HepG2 (cell line): ENCODE measurements around the gene RHOT2. TPM values are rescaled to one million over a fixed set of nuclear protein-coding genes. Genes with fewer than 3 reads are reported as not detected.

Source experiments
- AGO2 ChIP-seq: fragments of 200-400 bp; formaldehyde crosslinking; optimal IDR thresholded peaks from 2 replicates; pipeline ENCODE3; 2017; ENCODE audit warnings: mild to moderate bottlenecking, low read depth, low read length, moderate library complexity
- ARID2 ChIP-seq: sonication (generic); formaldehyde crosslinking; IDR thresholded peaks from 2 replicates; pipeline ENCODE4 v1.8.1; 2022; ENCODE audit warnings: mild to moderate bottlenecking, missing genetic modification reagents, borderline replicate concordance
- ATF3 ChIP-seq: sonication (generic); formaldehyde crosslinking; IDR thresholded peaks from 2 replicates; pipeline ENCODE4 v1.4.0; 2020; ENCODE audit warnings: missing genetic modification reagents
- BHLHE40 ChIP-seq: IDR thresholded peaks from 2 replicates; pipeline ENCODE4 v1.6.1; 2011; ENCODE audit warnings: low read length, improper control_type of control experiment
- BRD4 ChIP-seq: sonication (generic); formaldehyde crosslinking; IDR thresholded peaks from 2 replicates; pipeline ENCODE4 v1.4.0; 2020; ENCODE audit warnings: missing genetic modification reagents
- CENPT ChIP-seq: sonication (generic); formaldehyde crosslinking; IDR thresholded peaks from 2 replicates; pipeline ENCODE4 v1.8.0; 2022; ENCODE audit warnings: low read depth, mild to moderate bottlenecking, moderate library complexity, missing genetic modification reagents
- CHCHD3 ChIP-seq: sonication (generic); formaldehyde crosslinking; IDR thresholded peaks from 2 replicates; pipeline ENCODE4 v1.8.0; 2022; ENCODE audit warnings: mild to moderate bottlenecking, missing genetic modification reagents, moderate library complexity
- ETS1 ChIP-seq: sonication (generic); formaldehyde crosslinking; IDR thresholded peaks from 2 replicates; pipeline ENCODE4 v1.4.0; 2020; ENCODE audit warnings: missing genetic modification reagents
- GZF1 ChIP-seq: sonication (generic); formaldehyde crosslinking; IDR thresholded peaks from 2 replicates; pipeline ENCODE4 v1.5.1; 2020; ENCODE audit warnings: mild to moderate bottlenecking, missing genetic modification reagents
- KLF15 ChIP-seq: sonication (generic); formaldehyde crosslinking; IDR thresholded peaks from 2 replicates; pipeline ENCODE4 v1.8.1; 2023; ENCODE audit warnings: borderline replicate concordance, mild to moderate bottlenecking, inconsistent platforms, missing genetic modification reagents, mixed read lengths
- MEIS2 ChIP-seq: sonication (generic); formaldehyde crosslinking; IDR thresholded peaks from 2 replicates; pipeline ENCODE4 v1.9.0; 2021; ENCODE audit warnings: mild to moderate bottlenecking, missing genetic modification reagents
- MXD1 ChIP-seq: sonication (generic); formaldehyde crosslinking; IDR thresholded peaks from 2 replicates; pipeline ENCODE4 v1.4.0; 2020; ENCODE audit warnings: mild to moderate bottlenecking, missing genetic modification reagents
- PAXIP1 ChIP-seq: sonication (generic); formaldehyde crosslinking; conservative IDR thresholded peaks from 2 replicates; pipeline ENCODE4 v1.4.0; 2020; ENCODE audit warnings: mild to moderate bottlenecking, missing genetic modification reagents, moderate library complexity
- PPARG ChIP-seq: conservative IDR thresholded peaks from 2 replicates; pipeline ENCODE4 v1.6.1; 2016; ENCODE audit warnings: missing biosample characterization, missing genetic modification reagents
- RFX5 ChIP-seq: IDR thresholded peaks from 2 replicates; pipeline ENCODE4 v1.6.1; 2011; ENCODE audit warnings: low read depth, low read length, improper control_type of control experiment
- SALL1 ChIP-seq: sonication (generic); formaldehyde crosslinking; IDR thresholded peaks from 2 replicates; pipeline ENCODE4 v1.8.0; 2022; ENCODE audit warnings: mild to moderate bottlenecking, missing genetic modification reagents
- TIGD3 ChIP-seq: sonication (generic); formaldehyde crosslinking; IDR thresholded peaks from 2 replicates; pipeline ENCODE4 v1.5.1; 2020; ENCODE audit warnings: mild to moderate bottlenecking, missing genetic modification reagents, borderline replicate concordance
- ZNF326 ChIP-seq: sonication (generic); formaldehyde crosslinking; IDR thresholded peaks from 2 replicates; pipeline ENCODE4 v1.4.0; 2020; ENCODE audit warnings: missing genetic modification reagents, borderline replicate concordance
- ZNF570 ChIP-seq: sonication (generic); formaldehyde crosslinking; IDR thresholded peaks from 2 replicates; pipeline ENCODE4 v1.4.0; 2020; ENCODE audit warnings: mild to moderate bottlenecking, missing genetic modification reagents, borderline replicate concordance
- ZNF597 ChIP-seq: sonication (generic); formaldehyde crosslinking; IDR thresholded peaks from 2 replicates; pipeline ENCODE4 v1.5.0; 2020; ENCODE audit warnings: missing genetic modification reagents
- ZNF878 ChIP-seq: sonication (generic); formaldehyde crosslinking; IDR thresholded peaks from 2 replicates; pipeline ENCODE4 v1.8.1; 2023; ENCODE audit warnings: mild to moderate bottlenecking, missing genetic modification reagents, moderate library complexity
- polyA plus RNA-seq, 8 experiments: library from polyadenylated mRNA; depleted of rRNA in 3 of 8; stranded (reverse) in 7 of 8; unstranded in 1 of 8; fragments of >200 nt; fragmentation: Illumina TruSeq in 4 of 8; extraction: Trizol in 4 of 8; gene quantifications; 2 replicates each; pipeline versions ENCODE4 v1.2.1 to v1.2.3, GENCODE V29; 2011 to 2016; ENCODE audit warnings: low read depth in 4 of 8, missing spikeins in 1 of 8, mixed read lengths in 1 of 8; ENCODE audit not compliant: insufficient read depth in 1 of 8
- total RNA-seq, 5 experiments: library from RNA; depleted of rRNA; stranded (reverse); fragments of >200 nt; fragmentation: Illumina TruSeq; extraction: Trizol; gene quantifications; 2 replicates each; pipeline ENCODE4 v1.2.3, GENCODE V29; 2016; ENCODE audit warnings: low read depth in 1 of 5

Gene RHOT2
- total and polyA plus RNA-seq, 2 of the 13 experiments (the other 11 are each of a cell fraction or from before 2014, with no cell fraction given) = 63.6 to 76.9 TPM

GRCh38 chr16:720990-721764 lies 53.2 kb downstream of the RHOT2 start, which contains the start of gene ANTKMT (continued):
- no peak for TF ChIP-seq TIGD3
- peak; percentile 68 for TF ChIP-seq SALL1 (CRISPR knock-in tag)
- TF ChIP-seq AGO2 = peak; percentile 14
- no peak for TF ChIP-seq PPARG
- no peak for TF ChIP-seq RFX5
- no peak for TF ChIP-seq ZNF326
- peak; percentile 7 for TF ChIP-seq PAXIP1 (CRISPR knock-in tag)
- 0 out of 2 replicates have a peak, but pooled peaks have one; percentile 29 for TF ChIP-seq CHCHD3
- no peak for TF ChIP-seq ZNF597 (CRISPR knock-in tag)
- peak; percentile 14; the same call in 1 of the 2 replicates for TF ChIP-seq ETS1 (CRISPR knock-in tag)
- TF ChIP-seq CENPT (CRISPR knock-in tag) = peak; percentile 15
- peak; percentile 70 for TF ChIP-seq BHLHE40
- TF ChIP-seq MEIS2 (CRISPR knock-in tag) = peak; percentile 56
- 0 out of 2 replicates have a peak, but pooled peaks have one; percentile 16 for TF ChIP-seq KLF15 (CRISPR knock-in tag)
- 0 out of 2 replicates have a peak, but pooled peaks have one; percentile 47 for TF ChIP-seq ZNF570 (CRISPR knock-in tag)
- TF ChIP-seq MXD1 = peak; percentile 81
- TF ChIP-seq ZNF878 (CRISPR knock-in tag) = no peak
- TF ChIP-seq GZF1 (CRISPR knock-in tag) = peak; percentile 47; the same call in 1 of the 2 replicates
- peak; percentile 70 for TF ChIP-seq BRD4 (CRISPR knock-in tag)
- TF ChIP-seq ARID2 (CRISPR knock-in tag) = no peak
- TF ChIP-seq ATF3 = peak; percentile 58; the same call in 1 of the 2 replicates
